HepG2 (cell line): ENCODE data around the gene ICE2. TPM values are rescaled to one million over a fixed set of nuclear protein-coding genes. Genes with fewer than 3 reads are reported as not detected.

Experiments used
- ATRX ChIP-seq: sonication (generic); formaldehyde crosslinking; IDR thresholded peaks from 2 replicates; pipeline ENCODE4 v1.4.0; 2020; ENCODE audit warnings: missing genetic modification reagents, borderline replicate concordance
- FOXP1 ChIP-seq, 2 experiments: fragments of 450-650 bp in 1 of 2; IDR thresholded peaks; 2 replicates each; pipeline ENCODE4 v1.6.1; 2017 to 2018; ENCODE audit warnings: antibody characterized with exemption in 1 of 2
- FOXP4 ChIP-seq: sonication (generic); formaldehyde crosslinking; IDR thresholded peaks from 2 replicates; pipeline ENCODE4 v1.4.0; 2020; ENCODE audit warnings: missing genetic modification reagents
- JARID2 ChIP-seq: sonication (generic); formaldehyde crosslinking; IDR thresholded peaks from 2 replicates; pipeline ENCODE4 v1.8.1; 2023; ENCODE audit warnings: missing genetic modification reagents, inconsistent platforms; ENCODE audit not compliant: insufficient replicate concordance
- JUND ChIP-seq: sonication (generic); formaldehyde crosslinking; IDR thresholded peaks from 2 replicates; pipeline ENCODE4 v1.8.0; 2022; ENCODE audit warnings: mild to moderate bottlenecking, missing genetic modification reagents
- SETDB1 ChIP-seq: sonication (generic); formaldehyde crosslinking; IDR thresholded peaks from 2 replicates; pipeline ENCODE4 v1.5.1; 2020; ENCODE audit warnings: missing genetic modification reagents, mild to moderate bottlenecking, borderline replicate concordance
- SP2 ChIP-seq: sonication (generic); formaldehyde crosslinking; IDR thresholded peaks from 2 replicates; pipeline ENCODE4 v1.5.1; 2020; ENCODE audit warnings: mild to moderate bottlenecking, missing genetic modification reagents
- SRY ChIP-seq: sonication (generic); formaldehyde crosslinking; IDR thresholded peaks from 2 replicates; pipeline ENCODE4 v1.8.0; 2022; ENCODE audit warnings: mild to moderate bottlenecking, missing genetic modification reagents
- TBL1XR1 ChIP-seq: fragments of 150-350 bp; IDR thresholded peaks from 2 replicates; pipeline ENCODE4 v1.6.1; 2014; ENCODE audit warnings: borderline replicate concordance, low read length; ENCODE audit not compliant: partially characterized antibody
- TCF12 ChIP-seq, 2 experiments: fragments of 450-650 bp in 1 of 2; sonication (generic) in 1 of 2; formaldehyde crosslinking in 1 of 2; IDR thresholded peaks; 2 replicates each; pipeline versions ENCODE4 v1.6.1 to v1.8.0; 2017 to 2022; ENCODE audit warnings: antibody characterized with exemption in 1 of 2, mild to moderate bottlenecking in 1 of 2, missing genetic modification reagents in 1 of 2, moderate library complexity in 1 of 2
- ZFP41 ChIP-seq: sonication (generic); formaldehyde crosslinking; IDR thresholded peaks from 2 replicates; pipeline ENCODE4 v1.4.0; 2020; ENCODE audit warnings: mild to moderate bottlenecking, missing genetic modification reagents, borderline replicate concordance
- ZNF20 ChIP-seq: sonication (generic); formaldehyde crosslinking; IDR thresholded peaks from 2 replicates; pipeline ENCODE4 v1.4.0; 2020; ENCODE audit warnings: mild to moderate bottlenecking, moderate library complexity, missing genetic modification reagents
- ZNF720 ChIP-seq: sonication (generic); formaldehyde crosslinking; IDR thresholded peaks from 2 replicates; pipeline ENCODE4 v1.4.0; 2020; ENCODE audit warnings: missing genetic modification reagents
- ZNF816 ChIP-seq: sonication (generic); formaldehyde crosslinking; IDR thresholded peaks from 2 replicates; pipeline ENCODE4 v1.8.0; 2022; ENCODE audit warnings: missing genetic modification reagents, mild to moderate bottlenecking, borderline replicate concordance
- ZNF878 ChIP-seq: sonication (generic); formaldehyde crosslinking; IDR thresholded peaks from 2 replicates; pipeline ENCODE4 v1.8.1; 2023; ENCODE audit warnings: mild to moderate bottlenecking, missing genetic modification reagents, moderate library complexity
- ZNF883 ChIP-seq: sonication (generic); formaldehyde crosslinking; IDR thresholded peaks from 2 replicates; pipeline ENCODE4 v1.5.1; 2020; ENCODE audit warnings: mild to moderate bottlenecking, missing genetic modification reagents; ENCODE audit errors: not compliant biosample characterization
- ZNF891 ChIP-seq: sonication (generic); formaldehyde crosslinking; IDR thresholded peaks from 2 replicates; pipeline ENCODE4 v1.5.0; 2020; ENCODE audit warnings: mild to moderate bottlenecking, missing genetic modification reagents
- polyA plus RNA-seq, 8 experiments: library from polyadenylated mRNA; depleted of rRNA in 3 of 8; stranded (reverse) in 7 of 8; unstranded in 1 of 8; fragments of >200 nt; fragmentation: Illumina TruSeq in 4 of 8; extraction: Trizol in 4 of 8; gene quantifications; 2 replicates each; pipeline versions ENCODE4 v1.2.1 to v1.2.3, GENCODE V29; 2011 to 2016; ENCODE audit warnings: low read depth in 4 of 8, missing spikeins in 1 of 8, mixed read lengths in 1 of 8; ENCODE audit not compliant: insufficient read depth in 1 of 8
- total RNA-seq, 5 experiments: library from RNA; depleted of rRNA; stranded (reverse); fragments of >200 nt; fragmentation: Illumina TruSeq; extraction: Trizol; gene quantifications; 2 replicates each; pipeline ENCODE4 v1.2.3, GENCODE V29; 2016; ENCODE audit warnings: low read depth in 1 of 5
- TF ChIP-seq, protein P1 (sequence below): sonication (generic); formaldehyde crosslinking; IDR thresholded peaks from 2 replicates; pipeline ENCODE4 v1.8.1; 2022; ENCODE audit warnings: mild to moderate bottlenecking, missing genetic modification reagents
- TF ChIP-seq, protein P2 (sequence below): IDR thresholded peaks from 2 replicates; pipeline ENCODE4 v1.4.0; 2020; ENCODE audit warnings: mild to moderate bottlenecking, missing genetic modification reagents
- TF ChIP-seq, protein P3 (sequence below): sonication (generic); formaldehyde crosslinking; IDR thresholded peaks from 2 replicates; pipeline ENCODE4 v1.5.1; 2020; ENCODE audit warnings: mild to moderate bottlenecking, missing genetic modification reagents, borderline replicate concordance

The ICE2 gene
- total and polyA plus RNA-seq, 2 of the 13 experiments (the other 11 are each of a cell fraction or from before 2014, with no cell fraction given), result 24.8 to 26.4 TPM

DNA sequence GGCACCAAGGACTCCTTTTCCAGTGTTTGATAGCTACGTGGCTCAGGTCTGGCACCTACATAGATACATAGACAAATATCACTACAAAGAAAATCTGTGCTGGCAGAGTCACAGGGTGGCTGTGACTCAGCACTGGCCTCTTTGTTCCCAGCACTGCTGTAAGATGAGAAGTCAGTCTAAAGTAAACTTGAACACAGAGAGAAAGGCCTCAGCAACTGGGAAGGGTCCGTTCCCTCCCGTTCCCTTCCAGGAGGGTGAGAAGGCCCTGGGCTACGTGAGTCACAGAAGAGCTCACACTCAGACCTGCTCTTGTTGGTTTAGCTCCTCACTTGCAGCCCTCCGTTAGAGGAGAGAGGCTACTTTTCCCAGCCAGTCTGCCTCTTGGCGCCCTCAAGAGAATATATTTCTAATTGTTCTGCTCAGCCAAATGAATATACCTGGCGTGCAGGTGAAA lies 104.3 kb downstream of the ICE2 start (continued):
- TF ChIP-seq FOXP1 (IDR thresholded peaks at IDR 0.05), result no peak
- TF ChIP-seq FOXP1 (CRISPR knock-in tag; IDR thresholded peaks at IDR 0.05), result peak; percentile 65
- peak; percentile 57; the same call in 1 of the 2 replicates for TF ChIP-seq ZNF816 (CRISPR knock-in tag)
- 0 out of 2 replicates have a peak, but pooled peaks have one; percentile 19 for TF ChIP-seq ZNF878 (CRISPR knock-in tag)
- TF ChIP-seq, protein P1, sequence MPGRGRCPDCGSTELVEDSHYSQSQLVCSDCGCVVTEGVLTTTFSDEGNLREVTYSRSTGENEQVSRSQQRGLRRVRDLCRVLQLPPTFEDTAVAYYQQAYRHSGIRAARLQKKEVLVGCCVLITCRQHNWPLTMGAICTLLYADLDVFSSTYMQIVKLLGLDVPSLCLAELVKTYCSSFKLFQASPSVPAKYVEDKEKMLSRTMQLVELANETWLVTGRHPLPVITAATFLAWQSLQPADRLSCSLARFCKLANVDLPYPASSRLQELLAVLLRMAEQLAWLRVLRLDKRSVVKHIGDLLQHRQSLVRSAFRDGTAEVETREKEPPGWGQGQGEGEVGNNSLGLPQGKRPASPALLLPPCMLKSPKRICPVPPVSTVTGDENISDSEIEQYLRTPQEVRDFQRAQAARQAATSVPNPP (CRISPR knock-in tag), result no peak
- TF ChIP-seq, protein P2, sequence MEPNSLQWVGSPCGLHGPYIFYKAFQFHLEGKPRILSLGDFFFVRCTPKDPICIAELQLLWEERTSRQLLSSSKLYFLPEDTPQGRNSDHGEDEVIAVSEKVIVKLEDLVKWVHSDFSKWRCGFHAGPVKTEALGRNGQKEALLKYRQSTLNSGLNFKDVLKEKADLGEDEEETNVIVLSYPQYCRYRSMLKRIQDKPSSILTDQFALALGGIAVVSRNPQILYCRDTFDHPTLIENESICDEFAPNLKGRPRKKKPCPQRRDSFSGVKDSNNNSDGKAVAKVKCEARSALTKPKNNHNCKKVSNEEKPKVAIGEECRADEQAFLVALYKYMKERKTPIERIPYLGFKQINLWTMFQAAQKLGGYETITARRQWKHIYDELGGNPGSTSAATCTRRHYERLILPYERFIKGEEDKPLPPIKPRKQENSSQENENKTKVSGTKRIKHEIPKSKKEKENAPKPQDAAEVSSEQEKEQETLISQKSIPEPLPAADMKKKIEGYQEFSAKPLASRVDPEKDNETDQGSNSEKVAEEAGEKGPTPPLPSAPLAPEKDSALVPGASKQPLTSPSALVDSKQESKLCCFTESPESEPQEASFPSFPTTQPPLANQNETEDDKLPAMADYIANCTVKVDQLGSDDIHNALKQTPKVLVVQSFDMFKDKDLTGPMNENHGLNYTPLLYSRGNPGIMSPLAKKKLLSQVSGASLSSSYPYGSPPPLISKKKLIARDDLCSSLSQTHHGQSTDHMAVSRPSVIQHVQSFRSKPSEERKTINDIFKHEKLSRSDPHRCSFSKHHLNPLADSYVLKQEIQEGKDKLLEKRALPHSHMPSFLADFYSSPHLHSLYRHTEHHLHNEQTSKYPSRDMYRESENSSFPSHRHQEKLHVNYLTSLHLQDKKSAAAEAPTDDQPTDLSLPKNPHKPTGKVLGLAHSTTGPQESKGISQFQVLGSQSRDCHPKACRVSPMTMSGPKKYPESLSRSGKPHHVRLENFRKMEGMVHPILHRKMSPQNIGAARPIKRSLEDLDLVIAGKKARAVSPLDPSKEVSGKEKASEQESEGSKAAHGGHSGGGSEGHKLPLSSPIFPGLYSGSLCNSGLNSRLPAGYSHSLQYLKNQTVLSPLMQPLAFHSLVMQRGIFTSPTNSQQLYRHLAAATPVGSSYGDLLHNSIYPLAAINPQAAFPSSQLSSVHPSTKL (CRISPR knock-in tag), result peak; percentile 94
- TF ChIP-seq ZNF20 (CRISPR knock-in tag), result no peak
- no peak for TF ChIP-seq ZNF720 (CRISPR knock-in tag)
- peak; percentile 82 for TF ChIP-seq FOXP4 (CRISPR knock-in tag)
- no peak for TF ChIP-seq SETDB1 (CRISPR knock-in tag)
- no peak for TF ChIP-seq TCF12 (IDR thresholded peaks at IDR 0.05)
- TF ChIP-seq TCF12 (CRISPR knock-in tag; IDR thresholded peaks at IDR 0.05), result no peak
- TF ChIP-seq ZNF883 (CRISPR knock-in tag), result no peak
- no peak for TF ChIP-seq ZFP41 (CRISPR knock-in tag)
- no peak for TF ChIP-seq SP2 (CRISPR knock-in tag)
- TF ChIP-seq ZNF891 (CRISPR knock-in tag), result no peak
- peak; percentile 82 for TF ChIP-seq JUND
- TF ChIP-seq ATRX (CRISPR knock-in tag), result no peak
- TF ChIP-seq, protein P3, sequence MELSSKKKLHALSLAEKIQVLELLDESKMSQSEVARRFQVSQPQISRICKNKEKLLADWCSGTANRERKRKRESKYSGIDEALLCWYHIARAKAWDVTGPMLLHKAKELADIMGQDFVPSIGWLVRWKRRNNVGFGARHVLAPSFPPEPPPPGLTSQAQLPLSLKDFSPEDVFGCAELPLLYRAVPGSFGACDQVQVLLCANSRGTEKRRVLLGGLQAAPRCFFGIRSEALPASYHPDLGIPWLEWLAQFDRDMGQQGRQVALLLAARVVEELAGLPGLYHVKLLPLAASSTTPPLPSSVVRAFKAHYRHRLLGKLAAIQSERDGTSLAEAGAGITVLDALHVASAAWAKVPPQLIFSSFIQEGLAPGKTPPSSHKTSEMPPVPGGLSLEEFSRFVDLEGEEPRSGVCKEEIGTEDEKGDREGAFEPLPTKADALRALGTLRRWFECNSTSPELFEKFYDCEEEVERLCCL (CRISPR knock-in tag), result no peak
- TF ChIP-seq JARID2 (CRISPR knock-in tag), result no peak
- no peak for TF ChIP-seq TBL1XR1
- no peak for TF ChIP-seq SRY (CRISPR knock-in tag)
